ENCODE results near the gene SEMA5A.
A peak's percentile ranks its signal among the peaks of the same experiment; 100 is the strongest.

SEMA5A gene

GRCh38 chr5:9483243-9483642 lies 62.6 kb downstream of the SEMA5A start:
- H3K9me3 ChIP-seq (ENCODE audit: control insufficient read depth in 5 of 5, low read length in 5 of 5) = peaks cover 0 to 11% (median 9%) of the 10 kb centered on the region in 5 donors
- H3K9ac ChIP-seq (ENCODE audit: low read length in 5 of 5) = no peak overlapping the region
- H3K4me3 ChIP-seq (ENCODE audit: low read depth in 1 of 5, low read length in 5 of 5) = no peak overlapping the region
- no peak overlapping the region for H3K27ac ChIP-seq (ENCODE audit: low read depth, low read length)
- no peaks in the 10 kb centered on the region for H3K36me3 ChIP-seq (ENCODE audit: control insufficient read depth in 5 of 5, insufficient read depth in 5 of 5, low read length in 5 of 5)
- H3K27me3 ChIP-seq (ENCODE audit: control insufficient read depth in 5 of 5, insufficient read depth in 4 of 5, low read length in 5 of 5) = no peaks in the 10 kb centered on the region
- no peaks in the 10 kb centered on the region for H3K4me1 ChIP-seq (ENCODE audit: control insufficient read depth in 5 of 5, insufficient read depth in 5 of 5, low read length in 5 of 5)

- Histone ChIP-seq H3K36me3 (ENCODE audit: control insufficient read depth in 5 of 5, insufficient read depth in 5 of 5, low read length in 5 of 5) (no peaks in the 10 kb centered on the region), H3K27me3 (ENCODE audit: control insufficient read depth in 5 of 5, insufficient read depth in 4 of 5, low read length in 5 of 5) (no peaks in the 10 kb centered on the region), H3K4me3 (ENCODE audit: low read depth in 1 of 5, low read length in 5 of 5) (no peak overlapping the region)
These were observed 63.5 kb downstream of the SEMA5A start for GRCh38 chr5:9482381-9482780.

GRCh38 chr5:9480499-9480898 lies 65.4 kb downstream of the SEMA5A start:
- no peak overlapping the region for H3K27ac ChIP-seq (ENCODE audit: low read depth, low read length)
- H3K9me3 ChIP-seq (ENCODE audit: control insufficient read depth in 5 of 5, low read length in 5 of 5) = peaks cover 5 to 28% (median 22%) of the 10 kb centered on the region in 5 donors
- no peaks in the 10 kb centered on the region for H3K27me3 ChIP-seq (ENCODE audit: control insufficient read depth in 5 of 5, insufficient read depth in 4 of 5, low read length in 5 of 5)
- no peak overlapping the region for H3K9ac ChIP-seq (ENCODE audit: low read length in 5 of 5)
- no peaks in the 10 kb centered on the region for H3K4me1 ChIP-seq (ENCODE audit: control insufficient read depth in 5 of 5, insufficient read depth in 5 of 5, low read length in 5 of 5)
- H3K36me3 ChIP-seq (ENCODE audit: control insufficient read depth in 5 of 5, insufficient read depth in 5 of 5, low read length in 5 of 5) = no peaks in the 10 kb centered on the region
- no peak overlapping the region for H3K4me3 ChIP-seq (ENCODE audit: low read depth in 1 of 5, low read length in 5 of 5)

More at GRCh38 chr5:9482381-9482780, 63.5 kb downstream of the SEMA5A start:
- Histone ChIP-seq H3K4me1 (ENCODE audit: control insufficient read depth in 5 of 5, insufficient read depth in 5 of 5, low read length in 5 of 5) (no peaks in the 10 kb centered on the region), H3K27ac (ENCODE audit: low read depth, low read length) (no peak overlapping the region), H3K9ac (ENCODE audit: low read length in 5 of 5) (no peak overlapping the region), H3K9me3 (ENCODE audit: control insufficient read depth in 5 of 5, low read length in 5 of 5) (peaks cover under 1 to 20% (median 17%) of the 10 kb centered on the region in 5 donors)

- Histone ChIP-seq H3K4me1 (ENCODE audit: control insufficient read depth in 5 of 5, insufficient read depth in 5 of 5, low read length in 5 of 5) (no peaks in the 10 kb centered on the region), H3K36me3 (ENCODE audit: control insufficient read depth in 5 of 5, insufficient read depth in 5 of 5, low read length in 5 of 5) (no peaks in the 10 kb centered on the region), H3K9ac (ENCODE audit: low read length in 5 of 5) (no peak overlapping the region), H3K27ac (ENCODE audit: low read depth, low read length) (no peak overlapping the region), H3K4me3 (ENCODE audit: low read depth in 1 of 5, low read length in 5 of 5) (no peak overlapping the region), H3K9me3 (ENCODE audit: control insufficient read depth in 5 of 5, low read length in 5 of 5) (peaks cover 5 to 28% (median 22%) of the 10 kb centered on the region in 5 donors), H3K27me3 (ENCODE audit: control insufficient read depth in 5 of 5, insufficient read depth in 4 of 5, low read length in 5 of 5) (no peaks in the 10 kb centered on the region)
These were observed 65.9 kb downstream of the SEMA5A start for GRCh38 chr5:9479990-9480389.

GRCh38 chr5:9479361-9479760 lies 66.5 kb downstream of the SEMA5A start:
- Histone ChIP-seq H3K9me3 (ENCODE audit: control insufficient read depth in 5 of 5, low read length in 5 of 5) (peaks cover 5 to 28% (median 22%) of the 10 kb centered on the region in 5 donors), H3K36me3 (ENCODE audit: control insufficient read depth in 5 of 5, insufficient read depth in 5 of 5, low read length in 5 of 5) (no peaks in the 10 kb centered on the region), H3K4me1 (ENCODE audit: control insufficient read depth in 5 of 5, insufficient read depth in 5 of 5, low read length in 5 of 5) (no peaks in the 10 kb centered on the region), H3K27ac (ENCODE audit: low read depth, low read length) (no peak overlapping the region), H3K27me3 (ENCODE audit: control insufficient read depth in 5 of 5, insufficient read depth in 4 of 5, low read length in 5 of 5) (no peaks in the 10 kb centered on the region), H3K4me3 (ENCODE audit: low read depth in 1 of 5, low read length in 5 of 5) (no peak overlapping the region), H3K9ac (ENCODE audit: low read length in 5 of 5) (no peak overlapping the region)

GRCh38 chr5:9477537-9477936 lies 68.3 kb downstream of the SEMA5A start:
- H3K9me3 ChIP-seq (ENCODE audit: control insufficient read depth in 5 of 5, low read length in 5 of 5) = peaks cover 5 to 28% (median 22%) of the 10 kb centered on the region in 5 donors
- no peak overlapping the region for H3K9ac ChIP-seq (ENCODE audit: low read length in 5 of 5)
- no peaks in the 10 kb centered on the region for H3K36me3 ChIP-seq (ENCODE audit: control insufficient read depth in 5 of 5, insufficient read depth in 5 of 5, low read length in 5 of 5)
- H3K4me1 ChIP-seq (ENCODE audit: control insufficient read depth in 5 of 5, insufficient read depth in 5 of 5, low read length in 5 of 5) = no peaks in the 10 kb centered on the region
- H3K27ac ChIP-seq (ENCODE audit: low read depth, low read length) = no peak overlapping the region
- H3K4me3 ChIP-seq (ENCODE audit: low read depth in 1 of 5, low read length in 5 of 5) = peak overlapping the region in 3 of 5 donors; percentile 11 to 13 (median 11)
- peaks cover 0 to 2% (median 0%) of the 10 kb centered on the region in 5 donors for H3K27me3 ChIP-seq (ENCODE audit: control insufficient read depth in 5 of 5, insufficient read depth in 4 of 5, low read length in 5 of 5)

GRCh38 chr5:9474219-9475002 lies 71.5 kb downstream of the SEMA5A start:
- H3K4me1 ChIP-seq (ENCODE audit: control insufficient read depth in 5 of 5, insufficient read depth in 5 of 5, low read length in 5 of 5) = no peaks in the 10 kb centered on the region
- peaks cover 0 to 2% (median 0%) of the 10 kb centered on the region in 5 donors for H3K27me3 ChIP-seq (ENCODE audit: control insufficient read depth in 5 of 5, insufficient read depth in 4 of 5, low read length in 5 of 5)
- H3K9me3 ChIP-seq (ENCODE audit: control insufficient read depth in 5 of 5, low read length in 5 of 5) = peaks cover 5 to 28% (median 19%) of the 10 kb centered on the region in 5 donors
- H3K36me3 ChIP-seq (ENCODE audit: control insufficient read depth in 5 of 5, insufficient read depth in 5 of 5, low read length in 5 of 5) = no peaks in the 10 kb centered on the region
- no peak overlapping the region for H3K4me3 ChIP-seq (ENCODE audit: low read depth in 1 of 5, low read length in 5 of 5)
- no peak overlapping the region for H3K27ac ChIP-seq (ENCODE audit: low read depth, low read length)
- H3K9ac ChIP-seq (ENCODE audit: low read length in 5 of 5) = no peak overlapping the region

- H3K4me3 ChIP-seq (ENCODE audit: low read depth in 1 of 5, low read length in 5 of 5) = no peak overlapping the region
- no peaks in the 10 kb centered on the region for H3K4me1 ChIP-seq (ENCODE audit: control insufficient read depth in 5 of 5, insufficient read depth in 5 of 5, low read length in 5 of 5)
- H3K9me3 ChIP-seq (ENCODE audit: control insufficient read depth in 5 of 5, low read length in 5 of 5) = peaks cover 5 to 23% (median 16%) of the 10 kb centered on the region in 5 donors
- H3K9ac ChIP-seq (ENCODE audit: low read length in 5 of 5) = no peak overlapping the region
- H3K27me3 ChIP-seq (ENCODE audit: control insufficient read depth in 5 of 5, insufficient read depth in 4 of 5, low read length in 5 of 5) = peaks cover 0 to 2% (median 0%) of the 10 kb centered on the region in 5 donors
- no peaks in the 10 kb centered on the region for H3K36me3 ChIP-seq (ENCODE audit: control insufficient read depth in 5 of 5, insufficient read depth in 5 of 5, low read length in 5 of 5)
- H3K27ac ChIP-seq (ENCODE audit: low read depth, low read length) = no peak overlapping the region
These were observed 72.3 kb downstream of the SEMA5A start for GRCh38 chr5:9473624-9474023.

GRCh38 chr5:9470410-9470809 lies 75.5 kb downstream of the SEMA5A start:
- no peak overlapping the region for H3K27ac ChIP-seq (ENCODE audit: low read depth, low read length)
- no peak overlapping the region for H3K4me3 ChIP-seq (ENCODE audit: low read depth in 1 of 5, low read length in 5 of 5)
- H3K9me3 ChIP-seq (ENCODE audit: control insufficient read depth in 5 of 5, low read length in 5 of 5) = no peaks in the 10 kb centered on the region
- H3K36me3 ChIP-seq (ENCODE audit: control insufficient read depth in 5 of 5, insufficient read depth in 5 of 5, low read length in 5 of 5) = no peaks in the 10 kb centered on the region
- peaks cover 0 to 16% (median 10%) of the 10 kb centered on the region in 5 donors for H3K4me1 ChIP-seq (ENCODE audit: control insufficient read depth in 5 of 5, insufficient read depth in 5 of 5, low read length in 5 of 5)
- peaks cover 0 to 2% (median 0%) of the 10 kb centered on the region in 5 donors for H3K27me3 ChIP-seq (ENCODE audit: control insufficient read depth in 5 of 5, insufficient read depth in 4 of 5, low read length in 5 of 5)
- H3K9ac ChIP-seq (ENCODE audit: low read length in 5 of 5) = no peak overlapping the region

- no peaks in the 10 kb centered on the region for H3K9me3 ChIP-seq (ENCODE audit: control insufficient read depth in 5 of 5, low read length in 5 of 5)
- H3K9ac ChIP-seq (ENCODE audit: low read length in 5 of 5) = peak overlapping the region in 1 of 5 donors; percentile 56
- H3K4me1 ChIP-seq (ENCODE audit: control insufficient read depth in 5 of 5, insufficient read depth in 5 of 5, low read length in 5 of 5) = peaks cover 0 to 16% (median 10%) of the 10 kb centered on the region in 5 donors
- H3K36me3 ChIP-seq (ENCODE audit: control insufficient read depth in 5 of 5, insufficient read depth in 5 of 5, low read length in 5 of 5) = no peaks in the 10 kb centered on the region
- H3K27ac ChIP-seq (ENCODE audit: low read depth, low read length) = peak overlapping the region; percentile 48
- no peak overlapping the region for H3K4me3 ChIP-seq (ENCODE audit: low read depth in 1 of 5, low read length in 5 of 5)
- H3K27me3 ChIP-seq (ENCODE audit: control insufficient read depth in 5 of 5, insufficient read depth in 4 of 5, low read length in 5 of 5) = no peaks in the 10 kb centered on the region
These were observed 77.9 kb downstream of the SEMA5A start for GRCh38 chr5:9468060-9468388.
